GM12873 (cell line): Measurements from ENCODE around the gene ARFIP2.

ENCODE experiments used
- TF ChIP-seq, protein P1 (sequence below): IDR thresholded peaks from 2 replicates; pipeline ENCODE4 v1.5.1; 2012; ENCODE audit warnings: low read depth, mild to moderate bottlenecking, moderate library complexity, low read length, control low read depth; ENCODE audit not compliant: insufficient read depth; ENCODE audit errors: missing control alignments

ARFIP2 gene

DNA sequence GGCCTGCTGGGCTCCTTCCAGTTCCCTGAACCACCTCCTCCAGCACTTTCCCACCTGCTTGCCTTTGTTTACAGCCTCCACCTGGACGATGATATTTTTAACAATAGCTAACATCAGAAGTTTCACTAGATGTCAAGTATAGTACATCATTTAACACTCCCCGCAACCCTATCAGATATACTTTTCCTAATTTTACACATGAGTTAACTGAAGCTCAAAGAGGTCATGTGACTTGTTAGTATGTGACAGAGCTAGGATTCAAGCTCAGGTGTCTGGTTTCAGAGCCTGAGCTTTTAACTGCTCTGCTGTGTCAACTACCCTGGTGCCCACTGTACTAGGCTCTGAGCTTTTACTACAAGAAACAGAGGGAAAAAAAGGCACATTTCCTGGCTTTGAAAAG, 26.1 kb downstream of the ARFIP2 start:
- TF ChIP-seq, protein P1, sequence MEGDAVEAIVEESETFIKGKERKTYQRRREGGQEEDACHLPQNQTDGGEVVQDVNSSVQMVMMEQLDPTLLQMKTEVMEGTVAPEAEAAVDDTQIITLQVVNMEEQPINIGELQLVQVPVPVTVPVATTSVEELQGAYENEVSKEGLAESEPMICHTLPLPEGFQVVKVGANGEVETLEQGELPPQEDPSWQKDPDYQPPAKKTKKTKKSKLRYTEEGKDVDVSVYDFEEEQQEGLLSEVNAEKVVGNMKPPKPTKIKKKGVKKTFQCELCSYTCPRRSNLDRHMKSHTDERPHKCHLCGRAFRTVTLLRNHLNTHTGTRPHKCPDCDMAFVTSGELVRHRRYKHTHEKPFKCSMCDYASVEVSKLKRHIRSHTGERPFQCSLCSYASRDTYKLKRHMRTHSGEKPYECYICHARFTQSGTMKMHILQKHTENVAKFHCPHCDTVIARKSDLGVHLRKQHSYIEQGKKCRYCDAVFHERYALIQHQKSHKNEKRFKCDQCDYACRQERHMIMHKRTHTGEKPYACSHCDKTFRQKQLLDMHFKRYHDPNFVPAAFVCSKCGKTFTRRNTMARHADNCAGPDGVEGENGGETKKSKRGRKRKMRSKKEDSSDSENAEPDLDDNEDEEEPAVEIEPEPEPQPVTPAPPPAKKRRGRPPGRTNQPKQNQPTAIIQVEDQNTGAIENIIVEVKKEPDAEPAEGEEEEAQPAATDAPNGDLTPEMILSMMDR, result no peak

DNA sequence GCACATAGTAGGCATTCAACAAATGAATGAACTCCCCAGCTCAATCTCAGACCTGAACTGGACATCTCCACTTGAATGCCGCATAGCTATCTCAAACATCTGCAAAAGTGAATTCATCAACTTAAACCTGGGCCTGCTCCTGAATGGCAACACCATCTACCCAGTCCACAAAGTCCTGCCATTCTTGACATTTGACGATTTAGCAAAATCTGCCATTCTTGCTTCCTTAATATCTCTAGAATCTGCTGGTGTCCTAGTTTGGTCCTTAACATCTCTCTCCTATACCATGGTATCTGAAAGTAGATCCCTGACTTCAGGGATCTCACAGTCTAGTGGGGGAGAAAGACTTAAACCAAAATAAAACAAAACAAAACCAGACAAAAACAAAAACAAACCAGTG, 28.0 kb downstream of the ARFIP2 start:
- TF ChIP-seq, protein P1, result no peak

DNA sequence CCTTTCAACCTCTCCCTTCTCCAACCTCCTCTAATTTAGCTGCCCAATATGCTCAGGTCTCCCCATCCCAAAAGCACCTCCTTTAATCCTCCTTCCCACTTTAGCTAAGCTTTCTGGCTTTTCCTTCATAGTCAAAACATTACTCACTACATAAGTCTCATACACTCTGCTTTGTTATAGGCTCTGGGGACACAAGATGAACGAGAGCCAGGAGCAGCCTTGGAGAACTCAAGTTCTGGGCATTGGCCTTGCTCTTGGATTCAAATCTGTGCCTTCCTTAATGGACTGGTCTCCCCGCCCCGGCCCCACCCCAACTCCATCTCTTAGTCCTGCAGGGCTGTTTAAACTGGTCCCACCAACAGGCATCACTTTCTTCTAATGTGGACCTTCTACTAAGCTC, 28.9 kb downstream of the ARFIP2 start:
- TF ChIP-seq, protein P1, result no peak

DNA sequence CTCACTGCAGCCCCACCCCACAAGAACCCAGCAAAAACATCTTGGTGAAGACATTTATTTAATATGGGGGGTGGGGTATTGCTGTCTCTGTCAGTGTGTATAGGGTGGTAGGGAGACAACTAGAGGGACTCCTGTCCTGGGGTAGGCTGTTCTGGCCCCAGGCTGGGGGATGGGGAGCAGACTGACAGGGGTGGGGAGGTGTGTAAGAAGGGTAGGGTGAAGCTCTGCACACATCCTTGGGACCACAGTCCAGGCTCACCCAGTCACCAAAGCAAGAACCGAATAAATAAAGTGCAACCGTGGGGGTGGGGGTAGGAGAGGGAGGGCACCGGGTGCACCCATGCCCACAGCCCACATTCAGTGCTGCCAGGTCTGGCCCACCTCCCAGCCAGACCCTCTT, 32.6 kb downstream of the ARFIP2 start:
- TF ChIP-seq, protein P1, result no peak

DNA sequence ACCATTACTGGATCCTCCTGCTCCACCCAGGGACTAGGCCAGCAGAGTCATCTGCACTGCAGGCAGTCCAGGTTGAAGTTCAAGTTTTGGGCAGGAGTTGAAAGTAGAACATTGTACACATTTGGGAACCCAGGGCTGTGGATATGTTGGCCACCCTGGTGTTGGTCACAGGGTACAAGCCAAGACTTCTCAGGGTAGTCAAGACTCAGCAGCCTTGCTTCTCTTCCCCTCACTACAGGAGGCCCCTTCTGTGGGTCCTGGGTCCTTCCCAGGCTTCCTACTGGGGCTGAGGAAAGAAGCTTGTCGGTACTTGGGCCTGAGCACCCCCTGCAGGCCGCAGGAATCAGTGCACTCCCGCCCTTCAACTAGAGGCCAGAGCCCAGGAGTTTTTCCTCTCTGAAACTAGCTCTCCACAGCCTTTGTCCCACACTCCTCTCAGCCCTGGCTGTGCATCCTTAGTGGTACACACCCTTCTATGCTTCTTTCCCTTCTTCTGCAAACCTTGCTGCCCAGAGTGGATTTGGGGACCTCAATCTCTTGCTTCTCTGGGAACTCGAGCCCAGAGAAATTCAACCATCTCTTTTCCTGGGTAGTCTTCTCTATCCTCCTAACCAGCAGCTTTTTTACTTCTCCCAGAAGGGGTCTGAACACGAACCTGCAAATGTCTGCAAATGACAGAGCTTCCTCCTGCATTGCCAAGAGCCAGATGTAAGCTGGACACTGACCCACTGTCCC, 37.7 kb downstream of the ARFIP2 start:
- TF ChIP-seq, protein P1, result peak; percentile 96

DNA sequence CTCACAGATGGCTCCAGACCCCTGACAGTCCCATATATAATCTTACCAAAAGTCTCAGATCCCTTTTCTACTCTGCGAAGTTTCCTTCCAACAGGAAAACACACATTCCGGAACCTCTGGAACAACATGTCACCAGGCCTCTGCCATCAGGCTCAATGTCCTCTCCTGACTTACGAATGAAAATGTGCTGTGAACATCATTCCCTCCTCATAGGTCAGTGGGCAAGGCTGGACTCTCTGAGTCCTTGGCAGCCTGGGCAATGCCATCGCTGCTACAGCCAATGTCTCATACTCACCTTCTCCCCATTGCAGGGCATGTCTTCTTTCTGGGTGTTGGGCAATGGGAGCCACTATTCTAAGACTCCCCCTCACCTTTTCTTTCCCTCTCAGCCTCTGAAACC, 38.7 kb downstream of the ARFIP2 start:
- TF ChIP-seq, protein P1, result no peak

DNA sequence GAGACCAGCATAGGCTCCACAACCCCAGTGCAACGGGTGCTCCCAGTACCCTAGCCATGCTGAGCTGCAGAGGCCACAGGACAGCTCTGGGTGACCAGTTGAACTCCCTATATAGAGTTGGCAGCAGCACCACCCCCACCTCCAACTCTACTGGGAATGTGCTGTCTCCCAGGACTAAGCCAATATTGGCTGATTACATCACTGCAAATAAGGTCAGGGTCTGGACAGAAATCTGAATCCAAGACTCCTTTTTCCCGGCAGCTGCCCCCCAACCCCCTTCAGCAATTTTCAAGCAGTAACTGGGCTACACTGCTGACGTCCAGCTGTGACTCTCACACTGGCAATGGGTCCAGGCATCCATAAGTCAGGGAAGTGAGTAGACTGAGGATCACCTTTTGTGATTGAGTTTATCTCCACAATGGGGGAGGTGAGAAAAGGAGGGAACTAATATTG, 40.2 kb downstream of the ARFIP2 start, which contains the start of gene HPX:
TSS of gene HPX (minus strand) at position 82 of the 453 bp plus-strand sequence. CDS start at position 58, 24 bp downstream.
- TF ChIP-seq, protein P1, result no peak
